ENCODE results near the gene PRSS36.

The PRSS36 gene

DNA sequence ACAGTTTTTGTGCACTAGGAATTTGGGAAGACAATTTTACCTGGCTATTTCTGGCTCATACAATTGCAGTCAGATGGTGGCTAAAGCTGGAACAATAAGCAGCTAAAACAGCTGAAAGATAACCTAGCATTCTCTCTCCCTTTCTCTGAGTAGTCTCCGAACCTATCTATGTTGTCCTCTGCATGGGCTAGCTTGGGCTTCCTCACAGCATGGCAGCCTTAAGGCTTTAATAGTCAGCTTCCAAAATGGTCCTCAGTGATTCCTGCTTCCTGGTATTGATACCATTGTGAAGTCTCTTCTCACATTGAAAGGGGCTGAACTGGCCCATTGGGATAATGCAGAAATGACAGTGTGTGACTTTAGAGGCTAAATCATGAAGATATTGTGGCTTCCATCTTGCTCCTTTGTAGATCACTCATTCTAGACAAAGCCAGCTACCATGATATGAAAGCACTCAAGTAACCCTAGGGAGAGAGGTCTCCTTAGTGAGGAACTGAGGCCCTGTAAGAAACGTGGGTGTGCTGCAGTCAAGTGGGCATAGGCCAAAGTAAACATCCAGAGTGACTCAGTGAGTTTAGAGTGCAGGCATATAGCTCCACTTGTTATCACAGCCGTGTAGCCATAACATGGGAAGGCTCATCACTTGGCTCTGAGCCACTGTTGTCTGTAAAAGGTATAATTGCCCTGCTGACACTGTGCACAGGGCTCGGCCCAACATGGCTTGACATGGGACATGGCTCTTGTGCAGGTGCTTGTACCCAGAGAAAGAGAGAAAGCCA is 49.8 kb downstream of the PRSS36 start:
- Histone ChIP-seq H3K36me3 (ENCODE audit: control insufficient read depth, insufficient read depth, low read length) (no peaks in the 10 kb centered on the region), H3K4me3 (ENCODE audit: low read depth, low read length) (no peak overlapping the region), H3K27me3 (ENCODE audit: control insufficient read depth, insufficient read depth, low read length) (no peaks in the 10 kb centered on the region), H3K9me3 (ENCODE audit: control insufficient read depth, insufficient read depth, low read length) (no peaks in the 10 kb centered on the region), H3K9ac (ENCODE audit: low read depth, low read length) (no peak overlapping the region), H3K4me1 (ENCODE audit: control insufficient read depth, insufficient read depth, low read length) (no peaks in the 10 kb centered on the region)

DNA sequence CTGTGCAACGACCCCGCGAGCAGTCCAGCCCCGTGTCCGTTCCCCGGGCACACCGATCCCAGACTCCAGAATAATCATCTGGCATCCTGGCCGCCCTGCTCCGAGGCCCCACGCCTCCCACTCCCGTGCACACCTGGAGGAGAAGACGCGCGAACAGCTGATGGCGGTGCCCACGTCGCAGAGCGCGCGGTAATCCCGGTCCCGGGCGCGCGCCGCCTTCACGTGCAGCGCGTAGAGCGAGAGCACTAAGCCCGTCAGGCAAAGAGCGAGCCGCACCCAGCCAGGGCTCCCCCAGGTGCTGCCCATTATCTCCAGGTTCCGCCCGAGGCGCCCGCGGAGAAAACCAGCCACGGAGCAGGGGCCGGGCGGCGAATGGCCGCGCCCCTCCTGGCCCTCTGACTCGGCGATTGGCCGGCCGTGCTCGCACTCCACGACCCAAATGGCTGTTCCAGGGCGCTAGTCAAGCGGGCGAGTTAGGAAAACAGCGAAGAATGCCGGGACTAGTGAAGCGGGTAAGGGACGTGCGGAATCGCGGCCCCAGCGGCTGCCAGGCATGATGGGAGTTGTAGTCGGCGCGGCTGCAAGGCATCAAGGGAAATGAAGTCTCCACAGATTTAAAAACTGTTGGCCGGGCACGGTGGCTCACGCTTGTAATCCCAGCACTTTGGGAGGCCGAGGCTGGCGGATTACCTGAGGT is 55.3 kb downstream of the PRSS36 start, which contains the start of gene VKORC1:
TSS of gene VKORC1 (minus strand) at position 374 of the 697 bp plus-strand sequence. CDS start at position 306, 68 bp downstream.
- Histone ChIP-seq H3K9ac (ENCODE audit: low read depth, low read length) (peak within 1 kb of the TSS; percentile 85), H3K27me3 (ENCODE audit: control insufficient read depth, insufficient read depth, low read length) (no peaks in the 10 kb centered on the region), H3K9me3 (ENCODE audit: control insufficient read depth, insufficient read depth, low read length) (no peaks in the 10 kb centered on the region), H3K4me3 (ENCODE audit: low read depth, low read length) (peak within 1 kb of the TSS; percentile 98), H3K36me3 (ENCODE audit: control insufficient read depth, insufficient read depth, low read length) (peaks cover 10% of the 10 kb centered on the region), H3K4me1 (ENCODE audit: control insufficient read depth, insufficient read depth, low read length) (no peaks in the 10 kb centered on the region)

DNA sequence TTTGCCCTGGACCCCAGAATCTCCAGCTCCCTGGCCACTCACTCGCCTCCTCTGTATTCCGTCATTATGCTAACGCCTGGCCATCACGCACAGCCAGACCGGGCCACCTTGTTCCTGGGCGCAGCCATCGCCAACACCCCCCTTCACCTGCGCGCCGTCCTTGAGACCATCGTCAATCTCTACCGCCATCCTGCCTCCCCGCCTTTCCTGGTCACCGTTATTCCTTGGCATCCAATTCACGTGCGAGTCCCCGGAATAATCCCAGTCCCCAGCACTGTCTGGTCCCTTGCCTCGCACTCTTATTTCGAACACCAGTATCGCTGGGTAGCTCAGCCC is 55.8 kb downstream of the PRSS36 start:
- Histone ChIP-seq H3K4me3 (ENCODE audit: low read depth, low read length) (peak overlapping the region; percentile 98), H3K4me1 (ENCODE audit: control insufficient read depth, insufficient read depth, low read length) (no peaks in the 10 kb centered on the region), H3K27me3 (ENCODE audit: control insufficient read depth, insufficient read depth, low read length) (no peaks in the 10 kb centered on the region), H3K9ac (ENCODE audit: low read depth, low read length) (peak overlapping the region; percentile 85), H3K36me3 (ENCODE audit: control insufficient read depth, insufficient read depth, low read length) (peaks cover 10% of the 10 kb centered on the region), H3K9me3 (ENCODE audit: control insufficient read depth, insufficient read depth, low read length) (no peaks in the 10 kb centered on the region)

DNA sequence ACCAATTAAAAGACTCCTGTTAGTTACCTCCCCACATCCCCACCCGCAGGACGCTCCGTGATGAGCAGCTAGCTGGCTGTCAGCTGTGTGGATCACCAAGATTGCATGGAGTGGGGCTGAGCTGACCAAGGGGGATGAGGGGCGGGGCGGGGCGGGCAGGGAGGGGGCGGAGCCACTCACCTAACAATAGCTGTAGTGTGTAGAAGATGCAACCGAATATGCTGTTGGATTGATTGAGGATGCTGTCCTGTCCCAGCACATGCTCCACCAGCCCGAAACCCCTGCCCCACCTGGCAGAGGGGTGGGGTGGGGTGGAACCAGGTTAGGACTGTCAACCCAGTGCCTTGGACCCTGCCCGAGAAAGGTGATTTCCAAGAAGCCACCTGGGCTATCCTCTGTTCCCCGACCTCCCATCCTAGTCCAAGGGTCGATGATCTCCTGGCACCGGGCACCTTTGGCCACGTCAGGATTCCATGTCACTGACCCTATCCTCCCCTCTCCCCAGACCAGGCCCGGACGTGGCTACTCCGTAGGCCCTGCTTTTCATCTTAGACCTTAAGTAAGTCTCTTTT is 56.6 kb downstream of the PRSS36 start:
- H3K36me3 ChIP-seq (ENCODE audit: control insufficient read depth, insufficient read depth, low read length) = peaks cover 10% of the 10 kb centered on the region
- H3K4me3 ChIP-seq (ENCODE audit: low read depth, low read length) = peak overlapping the region; percentile 98
- H3K4me1 ChIP-seq (ENCODE audit: control insufficient read depth, insufficient read depth, low read length) = no peaks in the 10 kb centered on the region
- H3K9ac ChIP-seq (ENCODE audit: low read depth, low read length) = no peak overlapping the region
- H3K27me3 ChIP-seq (ENCODE audit: control insufficient read depth, insufficient read depth, low read length) = no peaks in the 10 kb centered on the region
- H3K9me3 ChIP-seq (ENCODE audit: control insufficient read depth, insufficient read depth, low read length) = no peaks in the 10 kb centered on the region

DNA sequence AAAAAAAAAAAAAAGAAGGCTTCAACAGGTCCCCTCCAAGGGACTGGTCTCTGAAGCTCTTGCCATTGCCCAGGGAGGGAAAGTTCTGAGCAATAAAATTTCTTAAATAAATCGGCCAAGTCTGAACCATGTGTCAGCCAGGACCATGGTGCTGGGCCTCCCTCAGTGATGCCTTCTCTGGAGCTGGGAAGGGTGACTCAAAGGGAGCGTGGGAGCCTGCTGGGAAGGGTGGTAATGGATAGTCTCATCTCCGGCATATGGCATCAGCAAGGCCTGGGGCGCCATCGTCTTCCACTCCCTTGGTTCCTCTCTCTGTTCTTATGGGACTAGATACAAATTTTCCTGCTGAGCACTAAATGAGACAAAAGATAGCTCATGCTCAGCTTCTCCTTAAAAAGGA is 57.5 kb downstream of the PRSS36 start:
- no peaks in the 10 kb centered on the region for H3K9me3 ChIP-seq (ENCODE audit: control insufficient read depth, insufficient read depth, low read length)
- peaks cover 10% of the 10 kb centered on the region for H3K36me3 ChIP-seq (ENCODE audit: control insufficient read depth, insufficient read depth, low read length)
- no peaks in the 10 kb centered on the region for H3K4me1 ChIP-seq (ENCODE audit: control insufficient read depth, insufficient read depth, low read length)
- no peak overlapping the region for H3K9ac ChIP-seq (ENCODE audit: low read depth, low read length)
- H3K27me3 ChIP-seq (ENCODE audit: control insufficient read depth, insufficient read depth, low read length) = no peaks in the 10 kb centered on the region
- no peak overlapping the region for H3K4me3 ChIP-seq (ENCODE audit: low read depth, low read length)

DNA sequence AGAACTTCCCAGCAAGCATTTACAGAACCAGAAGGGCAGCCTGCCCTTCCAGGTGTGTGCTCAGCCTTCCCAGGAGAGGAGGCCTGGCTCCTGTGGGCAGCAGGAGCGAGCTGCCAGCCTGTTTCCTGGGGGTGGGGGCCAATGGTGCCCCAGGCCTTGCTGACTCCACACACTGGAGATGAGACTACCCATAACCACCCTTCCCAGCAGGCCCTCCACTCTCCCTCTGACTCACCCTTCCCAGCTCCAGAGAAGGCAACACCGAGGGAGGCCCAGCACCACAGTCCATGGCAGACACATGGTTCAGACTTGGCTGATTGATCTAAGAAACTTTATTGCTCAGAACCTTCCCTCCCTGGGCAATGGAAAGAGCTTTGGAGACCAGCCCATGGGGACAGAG is 59.3 kb downstream of the PRSS36 start:
- Histone ChIP-seq H3K9ac (ENCODE audit: low read depth, low read length) (no peak overlapping the region), H3K36me3 (ENCODE audit: control insufficient read depth, insufficient read depth, low read length) (peaks cover 10% of the 10 kb centered on the region), H3K9me3 (ENCODE audit: control insufficient read depth, insufficient read depth, low read length) (no peaks in the 10 kb centered on the region), H3K27me3 (ENCODE audit: control insufficient read depth, insufficient read depth, low read length) (no peaks in the 10 kb centered on the region), H3K4me3 (ENCODE audit: low read depth, low read length) (no peak overlapping the region), H3K4me1 (ENCODE audit: control insufficient read depth, insufficient read depth, low read length) (no peaks in the 10 kb centered on the region)

DNA sequence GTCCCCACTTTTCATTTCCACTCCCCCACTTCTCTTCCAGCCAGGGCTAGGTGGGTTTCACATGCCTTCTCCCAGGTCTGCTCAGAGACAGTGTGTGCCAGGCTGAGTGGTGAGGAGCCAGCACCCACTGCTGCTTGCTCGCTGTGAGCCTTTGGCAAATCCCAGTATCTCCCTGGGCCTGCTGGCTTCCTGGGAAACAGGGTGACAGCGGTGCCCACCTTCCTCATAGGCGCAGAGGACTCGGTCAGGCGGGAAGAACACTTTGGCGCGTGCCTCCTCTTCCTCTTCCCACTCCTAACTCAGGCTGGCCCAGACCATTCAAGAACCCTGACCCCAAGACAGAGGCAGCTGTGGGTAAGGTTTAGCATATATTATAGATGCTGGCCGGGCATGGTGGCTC is 60.7 kb downstream of the PRSS36 start:
- Histone ChIP-seq H3K36me3 (ENCODE audit: control insufficient read depth, insufficient read depth, low read length) (peaks cover 10% of the 10 kb centered on the region), H3K4me1 (ENCODE audit: control insufficient read depth, insufficient read depth, low read length) (no peaks in the 10 kb centered on the region), H3K4me3 (ENCODE audit: low read depth, low read length) (no peak overlapping the region), H3K27me3 (ENCODE audit: control insufficient read depth, insufficient read depth, low read length) (no peaks in the 10 kb centered on the region), H3K9me3 (ENCODE audit: control insufficient read depth, insufficient read depth, low read length) (no peaks in the 10 kb centered on the region), H3K9ac (ENCODE audit: low read depth, low read length) (no peak overlapping the region)
